H7 (cell line): ENCODE data around the gene TOR4A. TPM values are rescaled to one million over a fixed set of nuclear protein-coding genes. Genes with fewer than 3 reads are reported as not detected.

Experiments used
- DNase-seq: peaks from one replicate; pipeline ENCODE4 v3.0.0; 2012
- H3K27me3 ChIP-seq: 2 replicates; pipeline ENCODE4 v1.6.0; 2011; ENCODE audit warnings: mild to moderate bottlenecking, low read length; ENCODE audit not compliant: control insufficient read depth, insufficient read depth
- H3K36me3 ChIP-seq: replicated peaks from 2 replicates; pipeline ENCODE4 v1.5.1; 2011; ENCODE audit warnings: low read length; ENCODE audit not compliant: control insufficient read depth, insufficient read depth
- H3K4me3 ChIP-seq: 2 replicates; pipeline ENCODE4 v1.5.1; 2011; ENCODE audit warnings: low read depth, mild to moderate bottlenecking, control low read depth, low read length, moderate library complexity; ENCODE audit not compliant: insufficient read depth
- total RNA-seq: library from RNA; depleted of rRNA; stranded (reverse); fragments of >200 nt; shearing (Covaris generic); gene quantifications from 2 replicates; pipeline ENCODE4 v1.2.3, GENCODE V29; 2014

TOR4A gene
- total RNA-seq, 1 experiment from 2014 or later = 21.3 TPM

DNA sequence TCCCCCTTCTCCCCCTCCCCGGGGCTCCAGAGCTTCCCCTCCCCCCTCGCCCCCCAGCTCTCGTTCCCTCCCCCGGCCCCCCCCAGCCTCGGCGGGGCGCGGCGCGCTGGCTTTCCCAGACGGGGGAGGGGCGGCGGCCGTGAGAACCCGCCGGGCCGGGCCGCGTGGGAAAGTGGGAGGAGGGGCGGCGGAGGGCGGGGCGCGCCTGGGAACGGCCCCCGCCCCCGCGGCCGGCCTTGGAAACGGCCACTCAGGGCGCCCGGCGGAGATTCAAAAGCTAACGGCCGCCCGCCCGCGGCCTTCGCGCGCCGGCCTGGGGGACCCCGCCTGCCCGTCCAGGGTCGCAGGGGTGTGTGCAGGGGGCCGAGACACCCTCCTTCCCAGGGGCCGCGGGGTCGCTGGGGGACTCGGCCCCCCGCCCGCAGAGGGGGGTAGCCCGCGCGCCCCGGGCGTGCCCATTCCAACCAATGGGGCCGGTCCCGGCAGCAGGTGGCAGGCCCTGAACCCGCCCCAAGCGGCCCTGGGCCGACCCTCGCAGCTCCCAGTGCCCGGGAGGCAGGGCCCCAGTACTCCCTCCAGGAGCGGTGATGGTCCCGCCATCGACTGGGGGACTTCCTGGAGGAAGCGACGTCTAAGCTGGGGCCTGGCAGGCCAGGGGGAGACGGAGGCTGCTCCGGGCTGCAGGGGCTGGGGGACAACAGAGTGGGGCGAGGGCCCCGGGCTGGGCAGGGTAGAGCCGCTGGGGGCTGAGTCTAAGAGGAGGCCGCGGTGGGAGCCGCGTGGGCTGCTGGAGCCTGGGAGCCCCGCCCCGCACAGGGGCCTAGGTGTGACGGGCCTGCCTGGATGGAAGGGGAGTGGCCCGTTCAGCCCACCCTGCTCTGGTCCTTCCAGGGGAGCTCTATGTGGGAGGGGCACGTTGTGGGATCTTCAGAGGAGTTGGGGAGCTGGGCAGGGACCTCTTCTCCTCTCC lies 38.8 kb downstream of the TOR4A start:
- peak overlapping the region; percentile 30 for H3K4me3 ChIP-seq
- H3K27me3 ChIP-seq = no peaks in the 10 kb centered on the region

DNA sequence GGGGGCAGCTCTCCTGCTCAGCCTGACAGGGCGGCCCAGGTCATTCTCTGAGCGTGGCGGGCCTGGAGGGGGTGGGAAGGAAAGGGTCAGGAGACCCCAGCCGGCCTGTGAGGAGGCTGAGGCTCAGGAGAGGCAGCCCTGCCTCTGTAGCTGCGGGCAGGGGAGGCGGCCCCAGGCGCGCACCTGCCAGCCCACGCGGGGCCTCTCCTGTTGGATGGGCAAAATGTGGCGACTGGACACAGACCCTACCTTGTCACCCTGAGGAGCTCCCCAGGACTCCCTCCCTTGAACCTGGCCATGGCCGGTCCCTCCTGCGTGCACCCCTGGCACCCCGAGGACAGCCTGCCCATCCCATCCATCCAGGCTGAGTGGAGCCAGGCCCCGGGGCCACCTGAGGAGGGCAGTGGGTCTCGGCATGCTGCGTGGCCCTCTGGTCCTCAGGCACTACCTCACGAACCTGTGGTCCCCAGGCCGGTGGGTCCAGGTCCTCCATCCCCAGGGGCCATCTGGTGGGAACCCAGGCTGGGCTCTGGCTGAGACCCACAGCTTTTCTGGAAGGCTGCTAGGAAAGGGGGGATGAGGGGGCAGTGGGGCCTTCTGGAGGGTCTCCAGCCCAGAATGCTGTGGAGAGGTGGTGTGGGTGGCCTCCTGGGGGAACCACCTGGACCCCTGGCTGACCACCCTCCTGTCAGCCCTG lies 39.6 kb downstream of the TOR4A start:
- peak; percentile 78 for DNase-seq
- Histone ChIP-seq H3K4me3 (no peak overlapping the region), H3K27me3 (no peaks in the 10 kb centered on the region), H3K36me3 (no peaks in the 10 kb centered on the region)

More for the DNA sequence above, 38.8 kb downstream of the TOR4A start:
- DNase-seq = peak; percentile 96
- no peaks in the 10 kb centered on the region for H3K36me3 ChIP-seq

- Histone ChIP-seq H3K27me3 (no peaks in the 10 kb centered on the region), H3K36me3 (no peaks in the 10 kb centered on the region), H3K4me3 (no peak overlapping the region)
- peak; percentile 67 for DNase-seq
Observed at GRCh38 chr9:137317718-137318511, 40.4 kb downstream of the TOR4A start.

- no peaks in the 10 kb centered on the region for H3K36me3 ChIP-seq
- peak; percentile 65 for DNase-seq
- H3K4me3 ChIP-seq = no peak overlapping the region
- no peaks in the 10 kb centered on the region for H3K27me3 ChIP-seq
Observed at GRCh38 chr9:137318602-137319001, 41.1 kb downstream of the TOR4A start.

- peak; percentile 89 for DNase-seq
- no peaks in the 10 kb centered on the region for H3K27me3 ChIP-seq
- no peak overlapping the region for H3K4me3 ChIP-seq
- no peaks in the 10 kb centered on the region for H3K36me3 ChIP-seq
Observed at GRCh38 chr9:137319011-137319738, 41.6 kb downstream of the TOR4A start.

DNA sequence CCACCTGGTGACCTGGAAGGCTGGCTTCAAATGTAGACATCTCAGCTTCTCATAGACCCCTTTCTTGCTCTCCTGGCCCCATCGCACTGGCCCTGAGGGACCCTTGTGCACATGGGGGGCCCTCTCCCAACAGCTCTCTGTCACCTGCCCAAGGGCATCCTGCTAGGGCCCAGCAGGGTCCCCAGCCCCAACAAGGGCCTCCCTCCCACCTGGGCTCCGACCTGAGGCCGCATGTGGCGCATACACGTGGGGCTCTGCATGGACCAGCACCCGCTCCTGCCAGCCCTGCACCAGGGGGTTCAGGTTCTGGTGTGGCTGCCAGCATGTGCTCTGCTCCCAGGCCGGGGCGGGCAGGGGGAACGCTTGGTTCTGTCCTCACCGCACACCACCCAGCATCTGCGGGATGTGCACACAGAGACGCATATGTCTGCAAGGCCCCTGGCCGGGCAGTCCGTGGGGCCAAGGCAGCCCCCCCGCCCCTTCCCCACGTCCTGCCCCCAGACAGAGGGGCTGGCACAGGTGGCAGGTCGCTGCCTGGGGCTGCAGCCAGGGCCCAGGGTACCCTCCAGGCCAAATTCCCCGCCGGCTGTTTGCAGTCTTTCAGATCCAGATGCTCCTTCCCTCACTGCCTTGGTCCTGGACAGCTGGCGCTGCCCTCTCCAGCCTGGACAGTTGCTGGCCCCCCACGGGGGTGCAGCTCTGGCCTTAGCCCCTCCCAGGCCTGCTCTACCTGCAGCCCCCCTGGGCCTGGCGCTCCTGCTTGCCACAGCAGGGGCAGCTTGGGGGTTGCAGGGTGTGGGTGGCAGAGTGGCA lies 42.4 kb downstream of the TOR4A start:
- no peaks in the 10 kb centered on the region for H3K27me3 ChIP-seq
- DNase-seq = peak; percentile 62
- H3K4me3 ChIP-seq = no peak overlapping the region
- H3K36me3 ChIP-seq = no peaks in the 10 kb centered on the region

DNA sequence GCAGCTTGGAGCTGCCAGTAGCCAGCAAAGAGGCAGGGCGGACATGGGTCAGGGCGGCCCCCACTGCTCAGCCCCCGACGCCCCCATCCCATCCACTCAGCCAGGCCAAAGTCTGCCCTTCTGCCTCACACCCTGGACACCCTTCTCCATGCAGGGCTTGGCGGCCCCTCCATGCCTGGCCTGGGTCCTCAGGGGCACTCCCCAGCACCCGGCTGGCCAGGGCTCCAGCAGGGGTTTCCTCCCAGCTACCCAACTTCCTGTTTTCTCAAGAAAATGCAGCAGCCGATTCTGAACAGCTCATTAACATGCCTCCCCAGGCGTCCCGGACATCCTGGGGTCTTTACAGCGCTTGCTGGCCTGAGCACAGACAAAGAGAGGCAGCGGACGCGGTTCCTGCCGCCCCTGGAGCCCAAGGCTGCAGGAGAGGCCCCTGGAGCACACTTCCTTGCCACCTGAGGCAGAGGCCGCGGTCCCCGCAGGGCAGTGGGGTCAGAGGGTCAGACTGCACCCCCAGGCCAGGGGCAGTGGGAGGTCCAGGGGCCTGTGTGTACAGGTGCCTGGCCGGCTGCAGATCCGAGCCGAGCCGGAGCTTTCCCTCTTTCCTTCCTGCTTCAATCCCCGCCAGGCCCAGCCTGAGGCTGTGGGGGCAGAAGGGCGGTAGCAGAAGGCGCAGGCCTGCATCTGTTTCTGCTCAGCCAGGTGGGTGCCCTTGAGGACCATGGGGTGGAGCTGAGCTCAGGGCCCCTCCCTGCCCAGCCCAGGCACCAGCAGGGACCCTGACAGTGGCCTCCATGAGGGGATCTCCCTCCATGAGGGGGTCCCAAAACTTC lies 43.2 kb downstream of the TOR4A start:
- H3K27me3 ChIP-seq = no peaks in the 10 kb centered on the region
- H3K4me3 ChIP-seq = no peak overlapping the region
- DNase-seq = peak; percentile 86
- H3K36me3 ChIP-seq = no peaks in the 10 kb centered on the region

DNA sequence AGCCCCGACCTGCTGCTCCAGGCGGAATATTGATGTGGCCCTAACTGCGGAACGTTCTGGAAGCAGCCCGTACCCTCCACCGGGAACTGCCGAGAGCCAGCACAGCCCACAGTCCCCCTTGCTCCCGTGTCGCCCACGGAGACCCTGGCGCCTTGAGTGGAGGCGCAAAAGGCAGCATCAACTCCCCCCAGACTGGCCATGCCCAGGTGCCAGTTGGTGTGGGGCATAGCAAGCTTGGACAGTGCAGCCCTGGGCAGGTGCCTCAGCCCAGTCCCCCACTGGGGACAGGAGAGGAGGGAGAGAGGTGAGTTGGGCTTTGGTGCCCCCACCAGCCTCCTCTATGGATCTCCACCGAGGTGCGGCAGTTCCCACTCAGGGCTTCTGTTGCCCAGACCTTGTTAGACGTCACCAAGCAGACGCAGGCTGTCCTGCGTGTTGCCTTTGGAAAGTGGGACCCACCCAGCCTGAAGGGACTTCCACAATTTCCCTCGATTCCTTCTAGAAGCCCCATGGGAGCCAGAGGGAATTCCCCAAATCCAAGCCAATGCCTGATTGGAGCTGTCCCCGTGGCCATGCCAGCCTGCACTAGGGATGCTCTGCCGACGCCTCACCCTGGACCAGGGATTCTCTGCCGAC lies 44.3 kb downstream of the TOR4A start:
- DNase-seq = peak; percentile 50

GRCh38 chr9:137323531-137324331 lies 46.2 kb downstream of the TOR4A start:
- DNase-seq = peak; percentile 56
- Histone ChIP-seq H3K36me3 (no peaks in the 10 kb centered on the region), H3K27me3 (no peaks in the 10 kb centered on the region), H3K4me3 (no peak overlapping the region)

More for the DNA sequence above, 44.3 kb downstream of the TOR4A start:
- Histone ChIP-seq H3K36me3 (no peaks in the 10 kb centered on the region), H3K27me3 (no peaks in the 10 kb centered on the region), H3K4me3 (no peak overlapping the region)

- Histone ChIP-seq H3K27me3 (no peaks in the 10 kb centered on the region), H3K36me3 (no peaks in the 10 kb centered on the region), H3K4me3 (no peak overlapping the region)
- no peak for DNase-seq
Observed at GRCh38 chr9:137325124-137325523, 47.6 kb downstream of the TOR4A start.

DNA sequence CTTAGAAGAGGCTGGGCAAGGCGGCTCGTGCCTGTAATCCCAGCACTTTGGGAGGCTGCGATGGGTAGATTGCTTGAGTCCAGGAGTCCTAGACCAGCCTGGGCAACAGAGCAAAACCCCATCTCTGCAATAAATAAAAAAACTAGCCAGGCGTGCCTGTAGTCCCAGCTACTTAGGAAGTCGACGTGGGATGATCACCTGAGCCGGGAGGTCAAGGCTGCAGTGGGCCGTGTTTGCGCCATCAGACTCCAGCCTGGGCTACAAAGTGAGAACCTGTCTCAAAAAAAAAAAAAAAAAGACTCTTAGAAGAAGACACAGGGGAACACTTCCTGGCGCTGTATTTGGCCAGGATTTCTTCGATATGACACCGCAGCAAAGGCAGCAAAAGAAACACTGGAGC lies 48.3 kb downstream of the TOR4A start:
- no peak for DNase-seq
- no peaks in the 10 kb centered on the region for H3K27me3 ChIP-seq
- H3K36me3 ChIP-seq = no peaks in the 10 kb centered on the region
- no peak overlapping the region for H3K4me3 ChIP-seq
